OCI-LY1 (cell line): ENCODE data around the gene TMEM272.

ENCODE experiments used
- CTCF ChIP-seq: fragments of 200-600 bp; sonication (generic), shearing (Covaris generic); IDR thresholded peaks from 2 replicates; pipeline ENCODE4 v1.5.1; 2017; ENCODE audit warnings: mild to moderate bottlenecking, antibody characterized with exemption, low read length, moderate library complexity, mixed read lengths
- EZH2 ChIP-seq: fragments of 200-600 bp; sonication (generic), shearing (Covaris generic); IDR thresholded peaks from 2 replicates; pipeline ENCODE4 v1.8.0; 2017; ENCODE audit warnings: borderline replicate concordance, mixed run types, mild to moderate bottlenecking, antibody characterized with exemption, low read length, moderate library complexity, mixed read lengths

- TF ChIP-seq CTCF (no peak), EZH2 (no peak)
These were observed 40.4 kb downstream of the TMEM272 start for GRCh38 chr13:51804295-51805172.
